ENCODE data around the gene CTSD.

Gene CTSD

DNA sequence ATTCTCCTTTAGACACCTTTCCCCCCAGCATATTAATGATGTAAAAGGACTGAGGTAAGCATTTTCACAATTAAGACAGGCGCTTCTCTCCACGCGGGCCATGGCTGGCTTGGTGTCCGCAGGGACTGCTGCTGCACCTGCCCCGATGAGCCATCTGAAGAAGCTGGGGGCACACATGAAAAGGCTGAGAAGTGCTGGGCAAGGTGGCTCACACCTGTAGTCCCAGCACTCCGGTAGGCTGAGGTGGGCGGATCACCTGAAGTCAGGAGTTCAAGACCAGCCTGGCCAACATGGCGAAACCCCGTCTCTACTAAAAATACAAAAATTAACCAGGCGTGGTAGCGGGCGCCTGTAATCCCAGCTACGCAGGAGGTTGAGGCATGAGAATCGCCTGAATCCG, 45.4 kb downstream of the CTSD start:
- Histone ChIP-seq H3K36me3 (ENCODE audit: insufficient read depth, low read length) (no peaks in the 10 kb centered on the region), H3K4me3 (ENCODE audit: low read length) (no peak overlapping the region), H3K4me1 (ENCODE audit: insufficient read depth, low read length) (no peaks in the 10 kb centered on the region), H3K9me3 (ENCODE audit: low read length) (no peaks in the 10 kb centered on the region), H2AFZ (ENCODE audit: low read depth, low read length) (no peak overlapping the region), H3K27me3 (ENCODE audit: insufficient read depth, low read length) (peaks cover 8% of the 10 kb centered on the region)

DNA sequence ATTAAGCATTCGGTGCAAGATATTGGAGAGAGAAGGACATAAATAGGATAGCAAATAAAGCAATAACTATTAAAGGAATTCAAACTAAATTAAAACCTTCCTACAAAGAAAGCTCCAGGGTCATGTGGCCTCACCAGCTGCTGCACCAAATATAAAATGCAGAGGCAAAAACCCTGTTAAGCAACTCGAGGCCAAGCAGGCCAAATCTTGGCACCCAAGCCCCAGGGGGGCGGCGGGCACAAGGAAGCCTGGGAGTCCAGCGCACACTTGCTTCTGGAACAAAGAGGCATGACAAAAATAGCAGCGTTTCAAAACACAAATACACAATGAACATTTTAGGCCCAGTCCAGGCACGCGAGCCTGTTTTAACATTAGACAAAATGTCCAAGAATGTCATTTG, 46.0 kb downstream of the CTSD start:
- Histone ChIP-seq H2AFZ (ENCODE audit: low read depth, low read length) (no peak overlapping the region), H3K9me3 (ENCODE audit: low read length) (no peaks in the 10 kb centered on the region), H3K27me3 (ENCODE audit: insufficient read depth, low read length) (peaks cover 8% of the 10 kb centered on the region), H3K36me3 (ENCODE audit: insufficient read depth, low read length) (no peaks in the 10 kb centered on the region), H3K4me1 (ENCODE audit: insufficient read depth, low read length) (no peaks in the 10 kb centered on the region), H3K4me3 (ENCODE audit: low read length) (no peak overlapping the region)

DNA sequence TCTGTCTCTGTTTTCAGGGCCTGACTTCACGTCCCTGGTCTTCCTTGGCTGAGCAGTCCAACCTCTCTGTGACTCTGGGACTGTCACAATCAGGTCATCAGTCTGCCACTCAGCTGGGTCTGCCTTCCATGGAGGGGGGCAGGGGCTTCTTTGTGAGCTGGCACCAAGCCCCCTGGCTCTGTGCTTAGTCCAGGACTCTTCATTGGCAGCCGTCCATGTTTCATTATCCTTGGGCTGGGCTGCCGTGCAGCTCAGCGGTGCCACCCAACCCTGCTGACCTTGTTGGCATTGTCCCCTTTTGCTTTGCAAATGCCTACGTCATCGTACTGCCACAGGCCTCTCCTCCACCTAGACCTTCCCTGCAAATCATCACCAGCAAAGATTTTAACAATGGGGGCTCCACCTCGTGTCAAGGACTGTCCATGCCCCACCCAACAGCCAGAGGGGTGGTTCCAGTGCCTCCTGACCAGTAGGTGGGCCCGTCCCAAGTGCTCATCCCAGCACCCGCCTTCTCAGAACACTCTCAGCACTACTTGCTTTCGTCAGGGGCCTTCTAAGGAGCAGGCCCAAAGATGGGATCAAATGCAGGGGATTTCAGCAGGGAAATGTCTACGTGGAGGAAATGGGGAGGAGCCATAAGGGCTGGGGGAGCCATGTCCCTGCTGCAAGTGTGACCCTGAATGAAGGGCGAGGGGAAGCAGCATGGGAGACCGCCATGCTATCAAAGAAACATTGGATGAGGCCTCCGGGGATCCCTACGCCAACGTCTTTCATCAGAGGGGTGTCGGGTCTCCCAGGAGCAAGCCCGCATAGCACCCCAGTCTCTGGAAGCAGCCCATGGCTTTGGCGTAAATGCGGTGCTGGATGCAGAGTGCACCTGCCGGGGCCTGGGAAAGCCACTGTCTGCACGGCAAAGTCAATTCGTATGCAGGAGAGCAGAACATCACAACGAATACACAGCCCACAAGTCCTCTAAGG, 48.5 kb downstream of the CTSD start:
- no peak overlapping the region for H2AFZ ChIP-seq (ENCODE audit: low read depth, low read length)
- H3K4me1 ChIP-seq (ENCODE audit: insufficient read depth, low read length), result no peaks in the 10 kb centered on the region
- no peak overlapping the region for H3K4me3 ChIP-seq (ENCODE audit: low read length)
- H3K27me3 ChIP-seq (ENCODE audit: insufficient read depth, low read length), result peaks cover 6% of the 10 kb centered on the region
- H3K36me3 ChIP-seq (ENCODE audit: insufficient read depth, low read length), result no peaks in the 10 kb centered on the region
- H3K9me3 ChIP-seq (ENCODE audit: low read length), result no peaks in the 10 kb centered on the region

DNA sequence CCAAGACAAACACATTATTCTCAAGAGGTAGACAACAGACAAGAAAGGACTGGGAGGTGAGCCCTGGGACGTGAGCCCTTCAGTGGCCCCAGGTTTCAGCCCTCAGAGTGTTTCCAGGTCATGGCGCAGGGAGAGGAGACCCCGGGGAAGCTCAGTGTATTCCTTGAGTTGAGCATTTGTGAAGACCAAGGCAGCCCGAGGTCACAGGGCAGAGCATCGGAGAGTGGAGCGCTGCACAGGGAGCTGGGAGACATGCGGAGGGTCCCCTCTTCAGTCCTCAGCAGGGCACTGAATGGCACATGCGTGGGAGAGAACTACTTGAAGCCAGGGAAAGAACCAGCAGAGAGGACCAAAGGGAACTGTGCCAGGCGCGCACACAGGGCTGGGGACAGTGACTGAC, 55.0 kb downstream of the CTSD start:
- no peaks in the 10 kb centered on the region for H3K9me3 ChIP-seq (ENCODE audit: low read length)
- peaks cover 7% of the 10 kb centered on the region for H3K27me3 ChIP-seq (ENCODE audit: insufficient read depth, low read length)
- no peak overlapping the region for H3K4me3 ChIP-seq (ENCODE audit: low read length)
- no peaks in the 10 kb centered on the region for H3K4me1 ChIP-seq (ENCODE audit: insufficient read depth, low read length)
- no peaks in the 10 kb centered on the region for H3K36me3 ChIP-seq (ENCODE audit: insufficient read depth, low read length)
- H2AFZ ChIP-seq (ENCODE audit: low read depth, low read length), result no peak overlapping the region

DNA sequence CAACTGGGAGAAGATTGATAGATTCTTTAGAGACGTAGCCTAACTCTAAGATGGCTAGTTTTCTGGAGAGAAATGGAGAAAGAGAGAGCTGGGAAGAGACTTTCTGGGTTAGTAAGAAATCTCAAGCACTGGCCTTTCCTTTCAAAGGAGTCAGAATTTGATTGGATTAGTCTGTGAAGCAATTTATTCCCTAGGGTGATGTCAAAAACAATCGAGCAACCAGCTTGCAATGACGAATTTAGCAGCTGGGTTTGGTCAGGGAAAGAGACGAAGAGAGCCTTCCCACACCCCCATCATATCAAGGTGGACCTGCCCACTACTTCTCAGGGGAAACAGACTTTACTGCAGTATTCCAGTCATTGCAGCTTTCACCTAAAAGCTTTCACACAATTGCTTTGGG, 56.0 kb downstream of the CTSD start:
- Histone ChIP-seq H3K27me3 (ENCODE audit: insufficient read depth, low read length) (peaks cover 7% of the 10 kb centered on the region), H3K9me3 (ENCODE audit: low read length) (no peaks in the 10 kb centered on the region), H3K36me3 (ENCODE audit: insufficient read depth, low read length) (no peaks in the 10 kb centered on the region), H3K4me1 (ENCODE audit: insufficient read depth, low read length) (no peaks in the 10 kb centered on the region), H3K4me3 (ENCODE audit: low read length) (no peak overlapping the region), H2AFZ (ENCODE audit: low read depth, low read length) (no peak overlapping the region)

DNA sequence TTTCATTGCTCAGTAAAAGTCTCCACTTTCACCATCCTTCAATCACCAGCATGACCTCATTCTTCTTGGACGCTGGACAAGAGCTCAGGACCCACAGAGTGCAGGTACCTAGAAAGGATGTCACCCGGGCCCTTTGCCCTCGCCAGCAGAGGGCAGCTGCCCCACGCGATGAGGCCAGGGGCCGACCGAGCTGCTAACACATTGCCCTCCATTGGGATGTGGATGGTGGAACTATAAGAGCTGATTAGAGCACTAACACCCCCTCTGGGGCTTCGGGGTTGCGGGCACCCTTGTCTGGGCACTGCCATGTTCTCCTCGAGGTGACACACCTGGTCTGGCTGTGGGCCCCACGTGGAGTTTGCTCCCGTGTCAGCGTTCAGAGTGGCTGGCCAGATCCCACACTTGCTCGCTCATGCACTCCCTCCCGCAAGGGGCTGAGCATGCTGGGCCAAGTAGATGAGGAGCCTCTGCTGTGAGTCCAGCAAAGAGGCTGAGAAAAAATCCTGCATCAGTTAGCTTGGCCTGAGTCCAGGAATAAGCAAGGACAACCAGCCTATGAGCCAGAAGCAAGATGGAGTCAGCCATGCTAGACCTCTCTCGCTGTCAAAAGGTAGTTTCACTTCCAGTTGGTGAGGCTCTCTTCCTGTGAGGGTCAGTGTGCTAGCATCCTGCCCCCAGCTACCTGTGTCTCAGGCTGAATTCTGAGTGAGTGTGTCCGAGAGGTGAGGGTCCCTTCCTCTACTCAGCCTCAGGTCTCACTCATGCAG, 56.9 kb downstream of the CTSD start:
- Histone ChIP-seq H3K27me3 (ENCODE audit: insufficient read depth, low read length) (peaks cover 7% of the 10 kb centered on the region), H3K4me1 (ENCODE audit: insufficient read depth, low read length) (no peaks in the 10 kb centered on the region), H3K4me3 (ENCODE audit: low read length) (no peak overlapping the region)

DNA sequence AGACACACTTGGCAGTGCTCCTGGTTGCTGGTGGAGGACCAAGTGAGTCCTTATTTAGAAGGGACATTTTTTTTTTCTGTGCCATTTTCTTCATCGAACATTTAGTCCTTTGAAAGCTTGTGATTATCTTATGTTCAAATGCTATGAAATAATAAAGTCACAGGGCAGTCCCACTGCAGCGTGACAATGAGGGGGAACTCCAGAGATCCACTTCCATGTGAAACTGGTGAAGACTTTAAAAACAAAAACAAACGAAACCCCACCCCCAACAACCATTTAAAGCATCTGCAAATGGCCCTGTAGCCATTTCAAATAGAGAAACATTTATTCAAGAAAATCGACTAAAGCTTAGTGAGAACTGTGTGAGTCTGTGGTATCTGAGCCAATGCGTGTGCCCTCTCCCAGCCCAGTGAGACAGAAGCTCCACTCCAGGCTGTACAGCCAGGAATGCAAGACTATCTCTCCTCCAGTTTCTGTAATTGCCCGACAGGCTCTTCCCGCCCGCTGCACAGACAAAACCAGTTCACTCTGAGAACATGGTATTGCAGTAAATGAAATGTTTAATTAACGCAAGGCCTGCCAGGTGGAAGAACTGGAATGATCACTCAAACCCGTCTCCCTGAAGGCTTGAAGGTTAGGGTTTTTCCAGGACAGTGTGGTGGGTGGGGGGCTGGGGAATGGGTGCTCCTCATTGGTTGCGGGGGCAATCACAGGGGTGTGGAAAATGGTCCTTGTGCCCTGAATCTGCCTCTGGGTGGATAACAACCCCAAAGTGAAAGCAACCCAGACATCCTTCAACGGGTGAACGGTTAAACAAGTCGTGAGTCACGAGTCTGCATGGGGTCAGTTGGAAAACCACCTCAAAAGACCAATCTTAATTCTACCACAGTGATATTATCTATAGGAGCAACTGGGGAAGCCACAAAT, 58.3 kb downstream of the CTSD start:
- Histone ChIP-seq H3K27me3 (ENCODE audit: insufficient read depth, low read length) (peaks cover 7% of the 10 kb centered on the region), H3K4me1 (ENCODE audit: insufficient read depth, low read length) (no peaks in the 10 kb centered on the region), H3K9me3 (ENCODE audit: low read length) (no peaks in the 10 kb centered on the region), H2AFZ (ENCODE audit: low read depth, low read length) (no peak overlapping the region), H3K4me3 (ENCODE audit: low read length) (no peak overlapping the region), H3K36me3 (ENCODE audit: insufficient read depth, low read length) (no peaks in the 10 kb centered on the region)

More for the DNA sequence above, 56.9 kb downstream of the CTSD start:
- no peaks in the 10 kb centered on the region for H3K36me3 ChIP-seq (ENCODE audit: insufficient read depth, low read length)
- H3K9me3 ChIP-seq (ENCODE audit: low read length), result no peaks in the 10 kb centered on the region
- no peak overlapping the region for H2AFZ ChIP-seq (ENCODE audit: low read depth, low read length)

DNA sequence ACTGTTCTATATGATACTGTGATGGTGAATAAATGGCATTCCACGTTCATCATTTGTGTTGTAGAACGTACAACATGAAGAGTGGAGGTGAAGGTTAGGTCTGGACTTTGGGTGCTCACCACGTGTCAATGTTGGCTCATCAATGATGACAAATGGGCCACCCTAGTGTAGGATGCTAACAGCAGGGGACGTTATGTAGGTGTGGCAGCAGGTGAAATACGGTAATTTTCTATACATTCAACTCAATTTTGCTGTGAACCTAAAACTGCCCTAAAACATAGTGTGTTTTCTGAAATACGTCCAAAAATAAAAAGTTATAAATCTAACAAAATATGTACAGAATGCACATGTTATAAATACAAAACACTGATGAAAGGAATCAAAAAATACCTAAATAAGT, 60.6 kb downstream of the CTSD start:
- no peak overlapping the region for H2AFZ ChIP-seq (ENCODE audit: low read depth, low read length)
- no peaks in the 10 kb centered on the region for H3K4me1 ChIP-seq (ENCODE audit: insufficient read depth, low read length)
- H3K27me3 ChIP-seq (ENCODE audit: insufficient read depth, low read length), result peaks cover 6% of the 10 kb centered on the region
- H3K9me3 ChIP-seq (ENCODE audit: low read length), result no peaks in the 10 kb centered on the region
- no peak overlapping the region for H3K4me3 ChIP-seq (ENCODE audit: low read length)
- no peaks in the 10 kb centered on the region for H3K36me3 ChIP-seq (ENCODE audit: insufficient read depth, low read length)

Measured in neuron (in vitro differentiated cells).